Calu3 (cell line): Measurements from ENCODE around the gene MIOS. TPM values are rescaled to one million over a fixed set of nuclear protein-coding genes. Genes with fewer than 3 reads are reported as not detected.

Source experiments
- BruUV-seq: library from RNA; stranded (reverse); fragments of 400-500 nt; replicated peaks from 2 replicates; lab custom pipeline; 2021; lab: Mats Ljungman, UMichigan
- CTCF ChIA-PET: fragments of 300-600 bp; sonication (Branson Sonifier 250); formaldehyde crosslinking; loops from one replicate; lab custom pipeline; 2022; ENCODE audit warnings: antibody characterized with exemption; lab: Charles Lee
- DNase-seq: peaks from one replicate; pipeline ENCODE4 v3.0.0; 2022
- H3K27ac Mint-ChIP-seq: one replicate; pipeline ENCODE4 v1.8.0; 2022; ENCODE audit warnings: mixed read lengths; ENCODE audit not compliant: unreplicated experiment
- H3K27me3 Mint-ChIP-seq: one replicate; pipeline ENCODE4 v1.8.0; 2022; ENCODE audit warnings: mixed read lengths; ENCODE audit not compliant: unreplicated experiment
- H3K36me3 Mint-ChIP-seq: one replicate; pipeline ENCODE4 v1.8.0; 2022; ENCODE audit warnings: mild to moderate bottlenecking, moderate library complexity, mixed read lengths; ENCODE audit not compliant: insufficient read depth, unreplicated experiment
- H3K4me1 Mint-ChIP-seq: one replicate; pipeline ENCODE4 v1.8.0; 2022; ENCODE audit warnings: mild to moderate bottlenecking, low read depth, mixed read lengths; ENCODE audit not compliant: unreplicated experiment
- H3K4me3 Mint-ChIP-seq: one replicate; pipeline ENCODE4 v1.8.0; 2022; ENCODE audit warnings: mild to moderate bottlenecking, low read depth, moderate library complexity, mixed read lengths; ENCODE audit not compliant: unreplicated experiment
- H3K9me3 Mint-ChIP-seq: one replicate; pipeline ENCODE4 v1.8.0; 2022; ENCODE audit warnings: low read depth, mixed read lengths; ENCODE audit not compliant: unreplicated experiment
- intact Hi-C: fragments of 100-400 bp; cut with micrococcal nuclease; formaldehyde crosslinking; loops from one replicate; pipeline ENCODE4 v1.10.0; 2022; ENCODE audit not compliant: unreplicated experiment
- total RNA-seq: library from RNA; stranded (reverse); gene quantifications from 2 replicates; pipeline ENCODE4 v1.2.3, GENCODE V29; 2022
- TF ChIP-seq, protein P1 (sequence below): fragments of 200-600 bp; IDR thresholded peaks from one replicate; pipeline ENCODE4 v1.8.0; 2022; ENCODE audit warnings: antibody characterized with exemption; ENCODE audit not compliant: unreplicated experiment

MIOS gene
- total RNA-seq, 1 experiment from 2014 or later = 38.2 TPM

DNA sequence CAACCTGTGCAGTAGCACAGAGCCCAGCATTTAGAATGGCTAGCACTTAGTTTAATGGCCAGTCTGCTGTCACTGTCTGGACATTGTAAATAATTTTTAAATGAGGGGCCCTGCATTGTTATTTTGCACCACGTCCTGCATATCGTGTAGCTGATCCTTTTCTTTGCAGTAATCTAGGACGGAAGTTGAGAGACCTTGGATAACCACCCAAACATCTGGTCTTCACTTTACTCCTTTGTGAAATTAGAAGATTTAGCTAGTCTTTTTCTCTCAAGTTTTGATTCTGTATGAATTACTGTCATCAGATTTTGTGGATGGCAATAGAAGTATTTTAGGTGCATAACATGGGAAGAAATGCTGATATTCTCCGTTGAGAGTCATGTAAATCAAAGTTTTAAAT is 1.9 kb downstream of the MIOS start:
- DNase-seq = no peak
- no peak overlapping the region for H3K4me3 Mint-ChIP-seq
- intact Hi-C loops = loop anchor here (10.0 kb wide), 1 partner anchor 384 kb away; the partner anchor contains the start of gene C1GALT1
- BruUV-seq = no TSS peak
- CTCF ChIA-PET = interaction anchor here (0.6 to 1.6 kb wide), 2 partner anchors 18 to 45 kb away, joined by 4 to 10 read pairs; no protein-coding TSS in a partner anchor
- TF ChIP-seq, protein P1, sequence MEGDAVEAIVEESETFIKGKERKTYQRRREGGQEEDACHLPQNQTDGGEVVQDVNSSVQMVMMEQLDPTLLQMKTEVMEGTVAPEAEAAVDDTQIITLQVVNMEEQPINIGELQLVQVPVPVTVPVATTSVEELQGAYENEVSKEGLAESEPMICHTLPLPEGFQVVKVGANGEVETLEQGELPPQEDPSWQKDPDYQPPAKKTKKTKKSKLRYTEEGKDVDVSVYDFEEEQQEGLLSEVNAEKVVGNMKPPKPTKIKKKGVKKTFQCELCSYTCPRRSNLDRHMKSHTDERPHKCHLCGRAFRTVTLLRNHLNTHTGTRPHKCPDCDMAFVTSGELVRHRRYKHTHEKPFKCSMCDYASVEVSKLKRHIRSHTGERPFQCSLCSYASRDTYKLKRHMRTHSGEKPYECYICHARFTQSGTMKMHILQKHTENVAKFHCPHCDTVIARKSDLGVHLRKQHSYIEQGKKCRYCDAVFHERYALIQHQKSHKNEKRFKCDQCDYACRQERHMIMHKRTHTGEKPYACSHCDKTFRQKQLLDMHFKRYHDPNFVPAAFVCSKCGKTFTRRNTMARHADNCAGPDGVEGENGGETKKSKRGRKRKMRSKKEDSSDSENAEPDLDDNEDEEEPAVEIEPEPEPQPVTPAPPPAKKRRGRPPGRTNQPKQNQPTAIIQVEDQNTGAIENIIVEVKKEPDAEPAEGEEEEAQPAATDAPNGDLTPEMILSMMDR = no peak
- no peaks in the 10 kb centered on the region for H3K9me3 Mint-ChIP-seq
- no peak overlapping the region for H3K27ac Mint-ChIP-seq
- H3K27me3 Mint-ChIP-seq = no peaks in the 10 kb centered on the region
- H3K36me3 Mint-ChIP-seq = peaks cover 16% of the 10 kb centered on the region
- peaks cover 27% of the 10 kb centered on the region for H3K4me1 Mint-ChIP-seq

DNA sequence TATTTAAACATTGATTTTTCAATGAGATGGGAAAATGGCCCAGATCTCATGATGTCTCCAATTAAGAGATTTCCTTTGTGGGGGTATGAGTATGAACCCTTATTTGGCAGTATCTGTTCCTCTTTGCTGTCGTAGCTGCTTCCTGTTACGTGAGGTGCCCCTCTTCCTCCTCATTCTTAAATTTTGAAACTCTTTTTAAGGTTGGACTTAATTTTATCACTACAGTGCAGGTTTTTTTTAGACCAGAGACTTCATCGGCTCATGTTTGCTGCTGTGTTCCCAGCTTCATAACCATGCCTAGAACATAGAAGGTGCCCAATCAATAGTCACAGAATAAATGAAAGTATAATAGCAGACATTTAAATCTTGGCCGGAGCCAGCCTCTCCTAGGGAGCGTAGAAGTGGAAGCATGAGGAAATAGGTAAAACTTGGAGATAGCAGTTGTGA is 2.4 kb downstream of the MIOS start:
- H3K9me3 Mint-ChIP-seq = no peaks in the 10 kb centered on the region
- H3K27ac Mint-ChIP-seq = no peak overlapping the region
- H3K27me3 Mint-ChIP-seq = no peaks in the 10 kb centered on the region
- TF ChIP-seq, protein P1 = no peak
- no TSS peak for BruUV-seq
- H3K4me3 Mint-ChIP-seq = peak overlapping the region; percentile 22
- CTCF ChIA-PET = interaction anchor here (1.6 kb wide), 1 partner anchor 19 kb away, joined by 4 read pairs; no protein-coding TSS in a partner anchor
- peaks cover 27% of the 10 kb centered on the region for H3K4me1 Mint-ChIP-seq
- DNase-seq = no peak
- peaks cover 16% of the 10 kb centered on the region for H3K36me3 Mint-ChIP-seq
- intact Hi-C loops = loop anchor here (10.0 kb wide), 1 partner anchor 384 kb away; the partner anchor contains the start of gene C1GALT1

DNA sequence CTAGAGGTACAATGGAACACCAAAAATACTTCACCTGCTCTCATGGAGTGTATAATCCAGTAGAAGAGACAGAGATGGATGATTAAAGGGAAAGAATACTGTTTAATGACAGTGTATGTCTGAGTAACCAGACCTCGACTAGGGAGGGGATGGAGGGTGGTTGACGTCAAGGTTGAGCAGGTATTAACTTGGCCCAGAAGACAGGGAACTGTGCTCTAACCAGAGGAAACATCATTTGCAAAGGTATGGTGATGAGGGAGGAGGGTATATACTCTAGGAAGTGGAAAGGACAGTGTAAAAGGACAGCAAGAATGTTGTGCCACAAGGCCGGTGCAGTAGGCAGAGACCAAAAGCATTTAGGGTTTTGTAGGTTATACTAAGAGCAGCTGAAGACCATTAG is 2.9 kb downstream of the MIOS start:
- Mint-ChIP-seq H3K4me3 (no peak overlapping the region), H3K27ac (no peak overlapping the region), H3K4me1 (peaks cover 27% of the 10 kb centered on the region), H3K27me3 (no peaks in the 10 kb centered on the region), H3K9me3 (no peaks in the 10 kb centered on the region), H3K36me3 (peaks cover 16% of the 10 kb centered on the region)
- TF ChIP-seq, protein P1 = no peak
- DNase-seq = no peak
- CTCF ChIA-PET = no interaction called here
- BruUV-seq = no TSS peak
- intact Hi-C loops = loop anchor here (10.0 kb wide), 1 partner anchor 385 kb away; the partner anchor contains the start of gene C1GALT1

DNA sequence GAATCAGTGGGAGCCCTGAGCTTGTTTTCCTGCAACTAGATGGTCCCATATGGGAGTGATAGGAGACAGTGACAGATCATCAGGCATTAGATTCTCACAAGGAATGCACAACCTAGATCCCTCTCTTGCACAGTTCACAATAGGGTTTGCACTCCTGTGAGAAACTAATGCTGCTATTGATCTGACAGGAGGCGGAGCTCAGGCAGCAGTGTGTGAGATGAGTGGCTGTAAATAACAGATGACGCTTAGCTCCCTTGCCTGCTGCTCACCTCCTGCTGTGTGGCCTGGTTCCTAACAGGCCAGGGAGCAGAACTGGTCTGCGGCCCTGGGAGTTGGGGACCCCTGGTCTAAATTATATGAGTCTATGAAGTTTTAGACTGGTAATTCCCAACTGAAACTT is 3.9 kb downstream of the MIOS start:
- no peak overlapping the region for H3K27ac Mint-ChIP-seq
- TF ChIP-seq, protein P1 = no peak

More for the DNA sequence above, 3.9 kb downstream of the MIOS start:
- H3K4me1 Mint-ChIP-seq = peaks cover 27% of the 10 kb centered on the region
- peaks cover 16% of the 10 kb centered on the region for H3K36me3 Mint-ChIP-seq
- no peak for DNase-seq
- H3K4me3 Mint-ChIP-seq = no peak overlapping the region
- CTCF ChIA-PET = interaction anchor here (0.7 kb wide), 1 partner anchor 137 kb away, joined by 7 read pairs; no protein-coding TSS in a partner anchor
- intact Hi-C loops = no loop called here
- no peaks in the 10 kb centered on the region for H3K27me3 Mint-ChIP-seq
- no peaks in the 10 kb centered on the region for H3K9me3 Mint-ChIP-seq
- BruUV-seq = no TSS peak
